Activated CD4-positive, alpha-beta T cell treated with anti-CD3 and anti-CD28 coated beads, Interleukin-10, Interleukin-2, amounts not matched to agents 100 ng/mL and 50 ng/mL, durations not matched to agents 16 hours and 8 hours (primary cell): ENCODE data around the gene ARSJ.
A peak's percentile ranks its signal among the peaks of the same experiment; 100 is the strongest.

Experiments used
- DNase-seq: peaks from one replicate; pipeline ENCODE4 v3.0.0-alpha.2; 2020

Gene ARSJ

GRCh38 chr4:113982181-113982580 is 2.7 kb upstream of the ARSJ start:
- no peak for DNase-seq

- no peak for DNase-seq
Observed at GRCh38 chr4:113981591-113981990, 2.1 kb upstream of the ARSJ start.

GRCh38 chr4:113979905-113980615 is 613 bp upstream of the ARSJ start:
- DNase-seq, result no peak

GRCh38 chr4:113978561-113979147 is 793 bp downstream of the ARSJ start:
- no peak for DNase-seq

GRCh38 chr4:113978105-113978504 is 1.3 kb downstream of the ARSJ start:
- no peak for DNase-seq

GRCh38 chr4:113977526-113977855 is 2.0 kb downstream of the ARSJ start:
- DNase-seq, result no peak

GRCh38 chr4:113976741-113977525 is 2.5 kb downstream of the ARSJ start:
- DNase-seq, result no peak

GRCh38 chr4:113975578-113975977 is 3.9 kb downstream of the ARSJ start:
- no peak for DNase-seq

GRCh38 chr4:113974467-113974866 is 5.0 kb downstream of the ARSJ start:
- no peak for DNase-seq

GRCh38 chr4:113973345-113973744 is 6.1 kb downstream of the ARSJ start:
- DNase-seq, result no peak

- DNase-seq, result no peak
Observed at GRCh38 chr4:113972781-113973180, 6.7 kb downstream of the ARSJ start.

GRCh38 chr4:113971706-113972360 is 7.6 kb downstream of the ARSJ start:
- no peak for DNase-seq

GRCh38 chr4:113969709-113970334 is 9.6 kb downstream of the ARSJ start:
- no peak for DNase-seq

- no peak for DNase-seq
Observed at GRCh38 chr4:113968473-113968872, 11.0 kb downstream of the ARSJ start.

GRCh38 chr4:113967687-113968086 is 11.8 kb downstream of the ARSJ start:
- no peak for DNase-seq

- DNase-seq, result no peak
Observed at GRCh38 chr4:113962719-113963265, 16.7 kb downstream of the ARSJ start.

- DNase-seq, result no peak
Observed at GRCh38 chr4:113962016-113962347, 17.5 kb downstream of the ARSJ start.

GRCh38 chr4:113960684-113961321 is 18.6 kb downstream of the ARSJ start:
- DNase-seq, result no peak

GRCh38 chr4:113959539-113959937 is 19.9 kb downstream of the ARSJ start:
- DNase-seq, result no peak

GRCh38 chr4:113958766-113959538 is 20.5 kb downstream of the ARSJ start:
- peak; percentile 23 for DNase-seq

GRCh38 chr4:113957956-113958355 is 21.5 kb downstream of the ARSJ start:
- DNase-seq, result no peak

GRCh38 chr4:113955948-113956347 is 23.5 kb downstream of the ARSJ start:
- peak; percentile 11 for DNase-seq
